GM23338 (cell line): ENCODE data around the gene SLU7. TPM values are rescaled to one million over a fixed set of nuclear protein-coding genes. Genes with fewer than 3 reads are reported as not detected.

ENCODE experiments used
- ATAC-seq: fragments of 200-7000 bp; cut with Tn5 transposase; 3 replicates; pipeline ENCODE4 v1.9.1; 2020
- DNase-seq: peaks from one replicate; pipeline ENCODE4 v3.0.0-alpha.2; 2015; ENCODE audit warnings: low spot score
- H2AFZ ChIP-seq: fragments of 200-600 bp; sonication (generic); 2 replicates; pipeline ENCODE4 v1.8.0; 2016; ENCODE audit warnings: antibody characterized with exemption, mild to moderate bottlenecking, moderate library complexity
- H3F3A ChIP-seq: fragments of 200-600 bp; sonication (generic); replicated peaks from 2 replicates; pipeline ENCODE4 v1.8.0; 2017; ENCODE audit warnings: antibody characterized with exemption, mixed run types, low read depth
- H3K27ac ChIP-seq: fragments of 200-600 bp; sonication (generic); 2 replicates; pipeline ENCODE4 v1.6.1; 2016; ENCODE audit warnings: low read depth
- H3K27me3 ChIP-seq: fragments of 200-600 bp; sonication (generic); 2 replicates; pipeline ENCODE4 v1.8.0; 2016; ENCODE audit warnings: mild to moderate bottlenecking, mixed run types, moderate library complexity; ENCODE audit not compliant: insufficient read depth
- H3K36me3 ChIP-seq: fragments of 200-600 bp; sonication (generic); 2 replicates; pipeline ENCODE4 v1.8.0; 2016; ENCODE audit warnings: mild to moderate bottlenecking; ENCODE audit not compliant: insufficient read depth
- H3K4me1 ChIP-seq: fragments of 200-600 bp; sonication (generic); 2 replicates; pipeline ENCODE4 v1.8.0; 2016; ENCODE audit warnings: mild to moderate bottlenecking, moderate library complexity; ENCODE audit not compliant: insufficient read depth
- H3K4me2 ChIP-seq: fragments of 200-600 bp; sonication (generic); 2 replicates; pipeline ENCODE4 v1.7.1; 2017; ENCODE audit warnings: mixed run types
- H3K4me3 ChIP-seq: fragments of 200-600 bp; sonication (generic); 2 replicates; pipeline ENCODE4 v1.6.1; 2016; ENCODE audit warnings: mixed run types
- H3K79me2 ChIP-seq: fragments of 200-600 bp; sonication (generic); replicated peaks from 2 replicates; pipeline ENCODE4 v1.8.0; 2017; ENCODE audit warnings: mild to moderate bottlenecking; ENCODE audit not compliant: insufficient read depth
- H3K9me2 ChIP-seq: fragments of 200-600 bp; sonication (generic); 2 replicates; pipeline ENCODE4 v1.8.0; 2017; ENCODE audit not compliant: insufficient read depth
- H4K20me1 ChIP-seq: fragments of 200-600 bp; sonication (generic); replicated peaks from 2 replicates; pipeline ENCODE4 v1.8.0; 2017; ENCODE audit warnings: mild to moderate bottlenecking; ENCODE audit not compliant: insufficient read depth
- H3K27ac Mint-ChIP-seq: 2 replicates; pipeline ENCODE4 v1.8.0; 2020; ENCODE audit warnings: inconsistent platforms, mild to moderate bottlenecking, moderate library complexity, mixed read lengths
- H3K27me3 Mint-ChIP-seq: 3 replicates; pipeline ENCODE4 v1.8.0; 2022; ENCODE audit warnings: low read depth, mild to moderate bottlenecking, moderate library complexity, mixed read lengths, inconsistent platforms; ENCODE audit not compliant: insufficient read depth, poor library complexity
- H3K36me3 Mint-ChIP-seq: 3 replicates; pipeline ENCODE4 v1.8.0; 2021; ENCODE audit warnings: low read depth, mild to moderate bottlenecking, inconsistent platforms, moderate library complexity, mixed read lengths
- H3K4me1 Mint-ChIP-seq: 3 replicates; pipeline ENCODE4 v1.8.0; 2020; ENCODE audit warnings: mild to moderate bottlenecking, inconsistent platforms, mixed read lengths
- H3K4me3 Mint-ChIP-seq: 3 replicates; pipeline ENCODE4 v1.8.0; 2021; ENCODE audit warnings: moderate library complexity, mild to moderate bottlenecking, inconsistent platforms, mixed read lengths
- H3K9me3 Mint-ChIP-seq: 3 replicates; pipeline ENCODE4 v1.8.0; 2020; ENCODE audit warnings: moderate library complexity, mild to moderate bottlenecking, inconsistent platforms, mixed read lengths
- CREB1 ChIP-seq: fragments of 250-450 bp; sonication (Bioruptor Pico); IDR thresholded peaks from 2 replicates; pipeline ENCODE4 v1.5.0; 2020; ENCODE audit warnings: low read depth, mild to moderate bottlenecking, moderate library complexity
- CTCF ChIP-seq, 2 experiments: fragments of 200-600 bp in 1 of 2; sonication (generic) in 1 of 2; conservative IDR thresholded peaks; 2 replicates each; pipeline versions ENCODE4 v1.5.1 to v1.6.1; 2016 to 2017; ENCODE audit warnings: antibody characterized with exemption in 2 of 2, low read depth in 2 of 2, mild to moderate bottlenecking in 2 of 2, moderate library complexity in 1 of 2
- ETS1 ChIP-seq: IDR thresholded peaks from 2 replicates; pipeline ENCODE4 v1.6.1; 2016; ENCODE audit warnings: antibody characterized with exemption
- EZH2 ChIP-seq: fragments of 200-600 bp; sonication (generic); IDR thresholded peaks from one replicate; pipeline ENCODE4 v1.8.0; 2017; ENCODE audit warnings: antibody characterized with exemption, mild to moderate bottlenecking, low read depth; ENCODE audit not compliant: unreplicated experiment
- EZH2phosphoT487 ChIP-seq: fragments of 200-600 bp; sonication (generic); IDR thresholded peaks from one replicate; pipeline ENCODE4 v1.8.1; 2018; ENCODE audit warnings: antibody characterized with exemption; ENCODE audit not compliant: unreplicated experiment
- JUNB ChIP-seq: IDR thresholded peaks from one replicate; pipeline ENCODE4 v1.6.1; 2016; ENCODE audit warnings: antibody characterized with exemption; ENCODE audit not compliant: unreplicated experiment
- NANOG ChIP-seq: IDR thresholded peaks from 2 replicates; pipeline ENCODE4 v1.6.1; 2016; ENCODE audit warnings: antibody characterized with exemption, borderline replicate concordance
- POLR2AphosphoS5 ChIP-seq: IDR thresholded peaks from 2 replicates; pipeline ENCODE4 v1.6.1; 2016; ENCODE audit warnings: antibody characterized with exemption, low read depth
- REST ChIP-seq: IDR thresholded peaks from one replicate; pipeline ENCODE4 v1.6.1; 2018; ENCODE audit warnings: antibody characterized with exemption; ENCODE audit not compliant: unreplicated experiment
- STAT1 ChIP-seq: IDR thresholded peaks from one replicate; pipeline ENCODE4 v1.6.1; 2016; ENCODE audit warnings: antibody characterized with exemption; ENCODE audit not compliant: unreplicated experiment
- ZNF114 ChIP-seq: fragments of 250-450 bp; sonication (Bioruptor Pico); IDR thresholded peaks from 2 replicates; pipeline ENCODE4 v1.5.0; 2020; ENCODE audit warnings: mild to moderate bottlenecking, moderate library complexity
- ZNF331 ChIP-seq: fragments of 250-450 bp; sonication (Bioruptor Pico); IDR thresholded peaks from 2 replicates; pipeline ENCODE4 v1.5.0; 2020; ENCODE audit warnings: low read depth, mild to moderate bottlenecking, moderate library complexity
- ZNF462 ChIP-seq: fragments of 250-450 bp; sonication (Bioruptor Pico); IDR thresholded peaks from 2 replicates; pipeline ENCODE4 v1.5.0; 2020; ENCODE audit warnings: mild to moderate bottlenecking, moderate library complexity
- polyA plus RNA-seq: library from polyadenylated mRNA; unstranded; fragments of >200 nt; fragmentation: Nextera tagmentation; extraction: Ambion mirVana; gene quantifications from 2 replicates; pipeline ENCODE4 v1.2.1, GENCODE V29; 2016
- total RNA-seq: library from RNA; depleted of rRNA; stranded (reverse); fragments of >200 nt; shearing (Covaris generic); gene quantifications from 2 replicates; pipeline ENCODE4 v1.2.3, GENCODE V29; 2014

SLU7 gene
- total and polyA plus RNA-seq, 2 experiments from 2014 or later: 27.0 to 47.5 TPM

GRCh38 chr5:160466116-160466515 lies 47.2 kb upstream of the SLU7 start:
- Mint-ChIP-seq H3K36me3 (no peaks in the 10 kb centered on the region), H3K27me3 (no peaks in the 10 kb centered on the region), H3K4me1 (peaks cover 16% of the 10 kb centered on the region; the same call in 2 of the 3 replicates), H3K9me3 (peaks cover 8% of the 10 kb centered on the region; the same call in 2 of the 3 replicates), H3K4me3 (no peak overlapping the region), H3K27ac (no peak overlapping the region)
- Histone ChIP-seq H3K79me2 (no peaks in the 10 kb centered on the region), H3K4me3 (no peak overlapping the region), H3K4me1 (peaks cover 16% of the 10 kb centered on the region), H3K27me3 (no peaks in the 10 kb centered on the region), H3K36me3 (no peaks in the 10 kb centered on the region), H3K9me2 (no peaks in the 10 kb centered on the region), H4K20me1 (no peaks in the 10 kb centered on the region), H3K4me2 (no peak overlapping the region), H3F3A (no peaks in the 10 kb centered on the region), H3K27ac (no peak overlapping the region), H2AFZ (no peak overlapping the region)
- ATAC-seq (no peak), DNase-seq (no peak)
- TF ChIP-seq ETS1: no peak
- TF ChIP-seq CREB1 (CRISPR knock-in tag): no peak
- TF ChIP-seq CTCF (conservative IDR thresholded peaks at IDR 0.05; ENCODE audit: low read depth in 2 of 2): no peak
- no peak for TF ChIP-seq ZNF462 (CRISPR knock-in tag)
- no peak for TF ChIP-seq EZH2phosphoT487
- TF ChIP-seq ZNF114: no peak
- no peak for TF ChIP-seq EZH2
- TF ChIP-seq STAT1: no peak
- TF ChIP-seq REST: no peak
- no peak for TF ChIP-seq ZNF331
- TF ChIP-seq POLR2AphosphoS5: no peak
- TF ChIP-seq JUNB: no peak
- TF ChIP-seq NANOG: no peak
